Psoas muscle (tissue), 8 donors: ENCODE data around the gene CHRNB2. TPM values are rescaled to one million over a fixed set of nuclear protein-coding genes. Genes with fewer than 3 reads are reported as not detected.
A peak's percentile ranks its signal among the peaks of the same experiment; 100 is the strongest.
"Not testable (repeated sequence)": the region's sequence is repeated elsewhere in the genome, so short reads cannot be mapped to it uniquely, and the experiment has no call there.

Source experiments
- ATAC-seq, 4 donors: fragments of 200-7000 bp; cut with Tn5 transposase; one replicate each; pipeline ENCODE4 v1.9.1; 2020; ENCODE audit warnings: moderate library complexity in 3 of 4, mild to moderate bottlenecking in 2 of 4
- DNase-seq, 2 donors: peaks; one replicate each; pipeline ENCODE4 v3.0.0-alpha.2; 2020
- H3K27ac ChIP-seq: fragments of 200-600 bp; one replicate; pipeline ENCODE4 v1.8.0; 2022
- H3K27me3 ChIP-seq, 3 donors: fragments of 200-600 bp in 1 of 3; one replicate each; pipeline versions ENCODE4 v1.6.1 to v1.8.0; 2013 to 2022; ENCODE audit warnings: low read length in 2 of 3, mild to moderate bottlenecking in 2 of 3, moderate library complexity in 1 of 3; ENCODE audit not compliant: insufficient read depth in 3 of 3
- H3K36me3 ChIP-seq, 2 donors: fragments of 200-600 bp in 1 of 2; one replicate each; pipeline versions ENCODE4 v1.6.1 to v1.8.0; 2013 to 2022; ENCODE audit warnings: low read depth in 1 of 2, mild to moderate bottlenecking in 1 of 2, moderate library complexity in 1 of 2; ENCODE audit not compliant: insufficient read depth in 1 of 2
- H3K4me1 ChIP-seq: fragments of 200-600 bp; one replicate; pipeline ENCODE4 v1.8.0; 2022
- H3K4me3 ChIP-seq: fragments of 200-600 bp; one replicate; pipeline ENCODE4 v1.8.0; 2022; ENCODE audit warnings: mild to moderate bottlenecking
- H3K9me3 ChIP-seq: fragments of 200-600 bp; one replicate; pipeline ENCODE4 v1.8.0; 2022
- CTCF ChIP-seq: fragments of 200-600 bp; IDR thresholded peaks from one replicate; pipeline ENCODE4 v1.8.0; 2022; ENCODE audit warnings: antibody characterized with exemption
- WGBS, 3 donors: extraction: QIAGEN DNeasy Blood & Tissue Kit; methylation state at CpG; one replicate each; pipeline versions ENCODE4 v1.1.6 to v1.1.7; 2013; 5-methylcytosine and 5-hydroxymethylcytosine counted together
- intact Hi-C, 2 donors: fragments of 100-400 bp; cut with DNase I; formaldehyde crosslinking; loops; one replicate each; pipeline versions ENCODE4 v1.11.0 to v1.14.2; 2022
- polyA plus RNA-seq, 3 donors: library from polyadenylated mRNA; stranded (reverse); fragments of 200-250 nt; gene quantifications; one replicate each; pipeline ENCODE4 v1.2.3, GENCODE V29; 2013
- total RNA-seq, 4 donors: library from RNA; stranded (reverse); fragmentation: NEBNext Ultra II Directional in 2 of 4; extraction: Animal tissue kit (Norgen Biotek cat#: 25700) in 2 of 4; gene quantifications; one replicate each; pipeline versions ENCODE4 v1.2.1 to v1.2.4, GENCODE V29; 2021 to 2023
- donor health status: healthy with polysubstance abuse.
- donor health status: DM: no; HTN: no; CAD: no; lungs with moderate emphysema.
- donor health status: Bipolar disorder and iron deficiency.
- donor health status: healthy.
- donor health status: DM: yes; HTN: yes; CAD: no.
- donor health status: DM: no; HTN: no; CAD: no.
- donor health status: DM: no; HTN: no; CAD: no.
- donor health status: DM: yes; HTN: yes; CAD: no.

CHRNB2 gene
- total and polyA plus RNA-seq, 7 donors: 0.01 to 0.08 TPM; not detected in 5

- H3K27ac ChIP-seq: no peak overlapping the region
- no peak overlapping the region for H3K4me3 ChIP-seq
- intact Hi-C loops: loop anchor here in 1 of 2 donors (5.0 kb wide), 1 partner anchor 38 kb away; no protein-coding TSS in a partner anchor
Observed at GRCh38 chr1:154524881-154525280, 42.7 kb upstream of the CHRNB2 start.

GRCh38 chr1:154527192-154527591 lies 40.4 kb upstream of the CHRNB2 start:
- no peak for TF ChIP-seq CTCF
- H3K4me3 ChIP-seq: no peak overlapping the region
- no peaks in the 10 kb centered on the region for H3K4me1 ChIP-seq
- H3K9me3 ChIP-seq: no peaks in the 10 kb centered on the region
- H3K27me3 ChIP-seq: peaks cover 0 to 7% (median 0%) of the 10 kb centered on the region in 3 donors
- ATAC-seq (no peak), DNase-seq (no peak)
- no peaks in the 10 kb centered on the region for H3K36me3 ChIP-seq
- intact Hi-C loops: no loop called here
- H3K27ac ChIP-seq: no peak overlapping the region
- 61 to 70% (median 64%) methylated on average over 6 of the region's 6 CpGs for WGBS, 3 donors

More at GRCh38 chr1:154524881-154525280, 42.7 kb upstream of the CHRNB2 start:
- ATAC-seq: no peak
- H3K36me3 ChIP-seq: no peaks in the 10 kb centered on the region
- H3K9me3 ChIP-seq: no peaks in the 10 kb centered on the region
- peaks cover 0 to 7% (median 0%) of the 10 kb centered on the region in 3 donors for H3K27me3 ChIP-seq
- H3K4me1 ChIP-seq: no peaks in the 10 kb centered on the region
- no peak for DNase-seq
- TF ChIP-seq CTCF: no peak

GRCh38 chr1:154529308-154529707 lies 38.3 kb upstream of the CHRNB2 start:
- H3K4me1 ChIP-seq: no peaks in the 10 kb centered on the region
- no peaks in the 10 kb centered on the region for H3K9me3 ChIP-seq
- DNase-seq (no peak), ATAC-seq (no peak)
- H3K36me3 ChIP-seq: no peaks in the 10 kb centered on the region
- TF ChIP-seq CTCF: no peak
- no peak overlapping the region for H3K4me3 ChIP-seq
- H3K27ac ChIP-seq: no peak overlapping the region
- H3K27me3 ChIP-seq: no peaks in the 10 kb centered on the region
- 92 to 98% (median 97%) methylated on average over 6 of the region's 6 CpGs for WGBS, 3 donors
- intact Hi-C loops: no loop called here

GRCh38 chr1:154531950-154532349 lies 35.6 kb upstream of the CHRNB2 start:
- H3K36me3 ChIP-seq, intact Hi-C loops, H3K4me1 ChIP-seq, DNase-seq, H3K4me3 ChIP-seq, H3K27ac ChIP-seq, H3K27me3 ChIP-seq, H3K9me3 ChIP-seq, ATAC-seq: not testable (repeated sequence)
- 94 to 96% (median 95%) methylated on average over 12 to 13 of the region's 13 CpGs for WGBS, 3 donors

- peak; percentile 32 for TF ChIP-seq CTCF
- H3K27ac ChIP-seq: no peak overlapping the region
- intact Hi-C loops: no loop called here
- WGBS, 3 donors: 55 to 59% (median 57%) methylated on average over 11 of the region's 11 CpGs
- H3K4me1 ChIP-seq: no peaks in the 10 kb centered on the region
- no peaks in the 10 kb centered on the region for H3K27me3 ChIP-seq
- H3K36me3 ChIP-seq: no peaks in the 10 kb centered on the region
- no peak for DNase-seq
- no peak for ATAC-seq
- no peak overlapping the region for H3K4me3 ChIP-seq
- H3K9me3 ChIP-seq: no peaks in the 10 kb centered on the region
Observed at GRCh38 chr1:154533952-154534844, 33.4 kb upstream of the CHRNB2 start.
